GM12865 (cell line): Measurements from ENCODE around the gene PIKFYVE.
A peak's percentile ranks its signal among the peaks of the same experiment; 100 is the strongest.
"Not testable (repeated sequence)": the region's sequence is repeated elsewhere in the genome, so short reads cannot be mapped to it uniquely, and the experiment has no call there.

Experiments used
- DNase-seq: peaks from one replicate; pipeline ENCODE4 v3.0.0; 2010; ENCODE audit warnings: low read depth
- H3K4me3 ChIP-seq: 2 replicates; pipeline ENCODE4 v1.5.1; 2011; ENCODE audit warnings: mild to moderate bottlenecking, low read depth, low read length, control low read depth
- CTCF ChIP-seq: IDR thresholded peaks from 2 replicates; pipeline ENCODE4 v1.5.1; 2011; ENCODE audit warnings: low read length, control low read depth, low read depth, inconsistent platforms; ENCODE audit not compliant: insufficient read depth; ENCODE audit errors: missing control alignments

The PIKFYVE gene

DNA sequence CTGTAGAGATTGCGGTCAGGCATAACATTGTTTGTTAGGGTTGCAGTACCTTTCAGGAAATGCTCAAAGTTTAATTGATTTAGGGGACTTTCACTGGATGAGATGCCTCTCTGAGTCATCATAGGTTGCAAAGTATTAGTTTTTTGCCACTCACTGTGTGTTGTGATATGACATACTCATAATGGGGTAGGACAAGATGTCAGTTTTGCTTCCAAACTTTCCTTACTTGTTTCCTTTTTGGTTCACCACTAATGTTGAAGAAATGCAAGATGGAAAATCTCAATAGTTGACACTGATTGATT, 105.5 kb downstream of the PIKFYVE start:
- no peak overlapping the region for H3K4me3 ChIP-seq
- no peak for TF ChIP-seq CTCF
- DNase-seq = no peak

DNA sequence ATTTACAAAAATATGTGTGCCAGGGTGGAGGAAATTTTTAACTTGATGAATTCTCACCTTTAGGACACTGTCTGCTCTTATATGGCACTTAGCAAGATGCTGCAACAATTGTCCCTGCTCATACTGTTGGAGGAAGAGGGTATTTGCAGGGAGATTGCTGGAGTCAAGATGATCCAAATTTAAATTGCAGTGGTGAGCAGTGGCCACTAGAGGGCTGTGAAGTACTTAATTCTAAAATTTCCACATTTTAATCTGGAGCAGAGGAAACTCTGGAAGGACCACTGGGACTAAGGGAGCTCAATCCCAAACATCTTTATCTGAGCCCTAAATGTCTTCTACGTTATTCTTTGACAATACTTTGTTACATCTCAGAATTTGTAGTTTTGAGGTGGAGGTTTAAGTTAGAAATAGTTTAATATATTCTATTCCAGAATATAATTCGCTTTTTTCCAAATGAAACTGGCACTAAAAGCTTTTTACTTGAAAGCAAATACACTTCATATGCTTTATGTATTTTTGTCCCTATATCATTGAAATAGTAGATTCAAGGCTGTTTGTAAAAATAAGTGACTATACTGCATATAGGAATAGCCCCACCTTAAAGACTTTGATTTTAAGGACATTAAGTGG, 107.5 kb downstream of the PIKFYVE start:
- DNase-seq = peak; percentile 54
- TF ChIP-seq CTCF = peak; percentile 83
- no peak overlapping the region for H3K4me3 ChIP-seq

DNA sequence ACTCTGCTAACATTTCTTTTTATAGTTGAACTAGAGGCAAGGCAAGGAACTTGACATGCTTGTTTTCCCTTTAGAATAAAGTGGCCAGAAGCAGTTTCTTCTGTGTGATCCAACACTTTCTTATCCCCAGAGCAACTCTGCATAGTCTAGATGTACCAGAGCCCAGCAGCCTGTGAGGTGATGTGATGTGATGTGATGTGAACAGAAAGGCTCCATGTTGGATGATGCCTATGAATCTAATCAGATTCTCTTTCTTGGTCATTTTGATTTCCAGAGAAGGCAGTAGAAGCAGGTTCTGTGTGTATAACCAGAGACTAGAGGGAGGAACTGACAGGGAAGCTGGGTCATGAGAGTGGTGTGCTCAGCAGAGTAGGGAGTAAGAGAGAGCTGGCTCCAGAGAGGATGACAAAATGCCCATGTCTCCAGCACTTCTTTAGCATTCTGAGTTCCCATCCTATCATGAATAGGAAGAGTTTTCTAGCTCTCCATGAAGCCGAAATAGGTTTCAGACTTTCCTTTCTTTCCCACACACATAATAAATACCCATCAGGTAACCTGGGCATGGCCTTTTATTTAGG, 109.5 kb downstream of the PIKFYVE start:
- no peak for TF ChIP-seq CTCF
- no peak for DNase-seq
- H3K4me3 ChIP-seq = no peak overlapping the region

GRCh38 chr2:208377344-208377860, 111.3 kb downstream of the PIKFYVE start:
- H3K4me3 ChIP-seq, DNase-seq: not testable (repeated sequence)

- TF ChIP-seq CTCF = no peak
- no peak overlapping the region for H3K4me3 ChIP-seq
- no peak for DNase-seq
These were observed 113.1 kb downstream of the PIKFYVE start for GRCh38 chr2:208379192-208379591.

- TF ChIP-seq CTCF = no peak
- H3K4me3 ChIP-seq = no peak overlapping the region
- no peak for DNase-seq
These were observed 118.6 kb downstream of the PIKFYVE start for GRCh38 chr2:208384637-208385036.

DNA sequence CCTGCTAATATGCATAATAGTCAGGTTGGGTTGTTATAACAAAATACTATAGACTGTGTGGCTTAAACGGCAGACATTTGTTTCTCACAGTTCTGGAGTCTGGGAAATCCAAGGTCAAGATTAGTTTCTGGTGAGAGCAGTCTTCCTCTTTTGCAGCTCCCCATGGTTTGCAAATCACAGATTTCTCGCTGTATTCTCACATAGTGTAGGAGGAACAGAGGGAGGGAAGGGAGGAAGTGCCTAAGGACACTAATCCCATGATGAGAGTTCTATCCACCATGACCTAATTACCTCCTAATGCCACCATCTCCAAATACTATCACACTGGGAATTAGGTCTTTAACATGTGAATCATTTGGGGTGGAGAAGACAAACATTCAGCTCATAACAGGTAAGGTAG, 120.5 kb downstream of the PIKFYVE start:
- H3K4me3 ChIP-seq = no peak overlapping the region
- no peak for TF ChIP-seq CTCF
- no peak for DNase-seq
